Activated CD4-positive, alpha-beta T cell treated with anti-CD3 and anti-CD28 coated beads, Interleukin-2, amount 50 U/mL, for 48 hours (primary cell): Measurements from ENCODE around the gene MMD.

ENCODE experiments used
- DNase-seq, 2 experiments: peaks; one replicate each; pipeline ENCODE4 v3.0.0-alpha.2; 2020

MMD gene

DNA sequence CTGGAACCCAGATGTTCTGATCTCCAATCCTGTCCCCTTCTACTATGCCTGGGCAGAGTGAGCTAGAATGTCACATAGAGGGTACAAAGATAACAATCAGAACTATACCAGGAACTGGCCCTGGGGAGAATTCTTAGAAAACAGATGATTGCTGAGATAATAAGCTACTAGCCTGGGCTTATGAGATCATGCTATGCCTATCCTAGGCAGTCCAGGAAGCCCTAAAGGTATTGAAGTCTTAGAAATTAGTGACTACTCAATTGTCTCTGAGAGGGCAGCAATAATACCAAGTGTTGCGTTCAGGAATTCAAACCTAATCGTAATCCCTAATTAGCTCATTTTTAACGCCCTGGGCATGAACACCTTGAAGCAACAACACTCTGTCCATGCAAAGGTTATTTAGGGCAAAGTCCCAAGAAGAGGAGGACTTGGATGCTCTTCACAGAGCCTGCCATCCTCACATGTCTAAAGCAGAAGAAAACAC lies 77.1 kb downstream of the MMD start:
- no peak for DNase-seq

DNA sequence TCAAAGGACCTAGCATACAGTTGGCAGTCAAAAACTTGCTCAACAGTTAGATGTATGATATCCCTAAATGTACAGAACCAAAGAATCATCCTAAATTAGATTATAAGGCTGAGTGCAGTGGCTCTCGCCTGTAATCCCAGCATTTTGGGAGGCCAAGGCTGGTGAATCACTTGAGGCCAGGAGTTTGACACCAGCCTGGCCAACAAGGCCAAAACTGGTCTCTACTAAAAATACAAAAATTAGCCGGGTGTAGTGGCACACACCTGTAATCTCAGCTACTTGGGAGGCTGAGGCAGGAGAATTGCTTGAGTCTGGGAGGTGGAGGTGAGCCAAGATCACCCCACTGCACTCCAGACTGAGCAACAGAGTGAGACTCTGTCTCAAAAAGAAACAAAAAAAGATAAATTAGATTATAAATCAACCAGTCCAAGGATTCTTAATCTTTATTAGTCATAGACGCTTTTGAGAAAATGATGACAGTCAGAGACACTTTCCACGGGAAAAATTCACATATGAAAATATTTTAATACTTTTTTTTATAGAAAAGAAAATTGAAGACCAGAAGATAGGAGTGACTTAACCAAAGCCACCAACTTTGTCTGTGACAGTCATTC lies 77.6 kb downstream of the MMD start:
- no peak for DNase-seq

GRCh38 chr17:55342800-55343585 lies 78.6 kb downstream of the MMD start:
- DNase-seq, result no peak
